ENCODE data around the gene LIN7B. TPM values are rescaled to one million over a fixed set of nuclear protein-coding genes. Genes with fewer than 3 reads are reported as not detected.
"Not testable (repeated sequence)": the region's sequence is repeated elsewhere in the genome, so short reads cannot be mapped to it uniquely, and the experiment has no call there.

LIN7B gene
- total RNA-seq, result 11.7 TPM

GRCh38 chr19:49113762-49114629 is at the start of gene LIN7B:
Gene LIN7B, plus strand, starts transcription at chr19:49114370. Its CDS starts 35 bp downstream, at chr19:49114405.
- peak; percentile 65 for ATAC-seq

GRCh38 chr19:49064768-49065611 is 49.2 kb upstream of the LIN7B start, which contains the start of gene NTF4:
Gene NTF4, minus strand, starts transcription at chr19:49064818. Its CDS starts 2,821 bp downstream, at chr19:49061997.
- peak; percentile 64 for ATAC-seq

- ATAC-seq, result no peak
Observed at GRCh38 chr19:49065905-49066512, 48.2 kb upstream of the LIN7B start.

GRCh38 chr19:49067554-49067953 is 46.6 kb upstream of the LIN7B start:
- no peak for ATAC-seq

- ATAC-seq, result no peak
Observed at GRCh38 chr19:49069026-49069425, 45.1 kb upstream of the LIN7B start.

- no peak for ATAC-seq
Observed at GRCh38 chr19:49070416-49070815, 43.8 kb upstream of the LIN7B start.

GRCh38 chr19:49071860-49072547 is 42.2 kb upstream of the LIN7B start:
- peak; percentile 21 for ATAC-seq

- peak; percentile 21 for ATAC-seq
Observed at GRCh38 chr19:49073514-49074378, 40.4 kb upstream of the LIN7B start.

GRCh38 chr19:49074869-49075268 is 39.3 kb upstream of the LIN7B start:
- ATAC-seq, result not testable (repeated sequence)

- ATAC-seq, result no peak
Observed at GRCh38 chr19:49080392-49080791, 33.8 kb upstream of the LIN7B start.

GRCh38 chr19:49081273-49081672 is 32.9 kb upstream of the LIN7B start:
- no peak for ATAC-seq

- no peak for ATAC-seq
Observed at GRCh38 chr19:49084206-49085019, 29.8 kb upstream of the LIN7B start.

- ATAC-seq, result peak; percentile 98
Observed at GRCh38 chr19:49085020-49085867, 28.9 kb upstream of the LIN7B start, which contains the start of gene SNRNP70. Gene SNRNP70, plus strand, starts transcription at chr19:49085451. Its CDS starts 964 bp downstream, at chr19:49086415.

GRCh38 chr19:49085868-49086232 is 28.3 kb upstream of the LIN7B start:
- no peak for ATAC-seq

GRCh38 chr19:49086296-49086695 is 27.9 kb upstream of the LIN7B start:
- no peak for ATAC-seq

- no peak for ATAC-seq
Observed at GRCh38 chr19:49091391-49092038, 22.7 kb upstream of the LIN7B start.

- ATAC-seq, result no peak
Observed at GRCh38 chr19:49092686-49093085, 21.5 kb upstream of the LIN7B start.

Measured in esophagus mucosa (tissue), 1 donor.